HG03442 (cell line): ENCODE results near the gene CSMD2.

ENCODE experiments used
- ATAC-seq: cut with Tn5 transposase; IDR thresholded peaks from one replicate; pipeline ENCODE4 v1.9.1; 2021; ENCODE audit warnings: mild to moderate bottlenecking, moderate library complexity; ENCODE audit not compliant: unreplicated experiment

Gene CSMD2

GRCh38 chr1:34156739-34157138 lies 8.3 kb downstream of the CSMD2 start:
- no peak for ATAC-seq

GRCh38 chr1:34155860-34156259 lies 9.2 kb downstream of the CSMD2 start:
- ATAC-seq, result no peak

GRCh38 chr1:34153246-34153645 lies 11.8 kb downstream of the CSMD2 start:
- no peak for ATAC-seq

GRCh38 chr1:34149501-34149900 lies 15.5 kb downstream of the CSMD2 start:
- ATAC-seq, result no peak

GRCh38 chr1:34147301-34147700 lies 17.7 kb downstream of the CSMD2 start:
- no peak for ATAC-seq

- no peak for ATAC-seq
These were observed 20.3 kb downstream of the CSMD2 start for GRCh38 chr1:34144766-34145165.

GRCh38 chr1:34143975-34144374 lies 21.1 kb downstream of the CSMD2 start:
- no peak for ATAC-seq

GRCh38 chr1:34140011-34140676 lies 24.9 kb downstream of the CSMD2 start:
- ATAC-seq, result no peak

GRCh38 chr1:34137411-34137810 lies 27.6 kb downstream of the CSMD2 start:
- no peak for ATAC-seq

- no peak for ATAC-seq
These were observed 32.9 kb downstream of the CSMD2 start for GRCh38 chr1:34132161-34132420.

GRCh38 chr1:34131396-34132160 lies 33.5 kb downstream of the CSMD2 start:
- ATAC-seq, result no peak

GRCh38 chr1:34130306-34130705 lies 34.7 kb downstream of the CSMD2 start:
- no peak for ATAC-seq

- no peak for ATAC-seq
These were observed 35.4 kb downstream of the CSMD2 start for GRCh38 chr1:34129630-34130029.

GRCh38 chr1:34128186-34128889 lies 36.7 kb downstream of the CSMD2 start:
- ATAC-seq, result no peak

GRCh38 chr1:34127006-34128000 lies 37.7 kb downstream of the CSMD2 start:
- no peak for ATAC-seq

GRCh38 chr1:34126486-34126885 lies 38.5 kb downstream of the CSMD2 start:
- ATAC-seq, result no peak

- no peak for ATAC-seq
These were observed 39.2 kb downstream of the CSMD2 start for GRCh38 chr1:34125721-34126380.

GRCh38 chr1:34122080-34122932 lies 42.7 kb downstream of the CSMD2 start:
- no peak for ATAC-seq

- no peak for ATAC-seq
These were observed 49.8 kb downstream of the CSMD2 start for GRCh38 chr1:34115233-34115632.

GRCh38 chr1:34113887-34114286 lies 51.1 kb downstream of the CSMD2 start:
- no peak for ATAC-seq
